IMR-90 (cell line): ENCODE measurements around the gene GARIN5A. TPM values are rescaled to one million over a fixed set of nuclear protein-coding genes. Genes with fewer than 3 reads are reported as not detected.
A peak's percentile ranks its signal among the peaks of the same experiment; 100 is the strongest.

Experiments
- ATAC-seq: fragments of 200-7000 bp; cut with Tn5 transposase; 2 replicates; pipeline ENCODE4 v1.9.1; 2020; ENCODE audit warnings: low read depth, mild to moderate bottlenecking, moderate library complexity
- BruUV-seq: library from RNA; stranded (reverse); fragments of 400-500 nt; replicated peaks from 2 replicates; lab custom pipeline; 2021; lab: Mats Ljungman, UMichigan
- CTCF ChIA-PET: fragments of 300-600 bp; formaldehyde crosslinking; extraction: SDS; loops from one replicate; lab custom pipeline; 2021; ENCODE audit warnings: antibody characterized with exemption; lab: Yijun Ruan, JAX
- POLR2A ChIA-PET: fragments of 300-600 bp; sonication (Branson Sonifier 250); formaldehyde crosslinking; loops from one replicate; lab custom pipeline; 2022; ENCODE audit warnings: antibody characterized with exemption; ENCODE audit not compliant: unreplicated experiment; lab: Charles Lee
- DNase-seq: peaks from one replicate; pipeline ENCODE4 v3.0.0; 2013
- H2AFZ ChIP-seq: replicated peaks from 2 replicates; pipeline ENCODE3; 2013; ENCODE audit warnings: low read length, mild to moderate bottlenecking; ENCODE audit not compliant: poor library complexity
- H2AK5ac ChIP-seq: 2 replicates; pipeline ENCODE4 v1.6.1; 2013; ENCODE audit warnings: low read depth, low read length, inconsistent platforms
- H2AK9ac ChIP-seq: replicated peaks from 2 replicates; pipeline ENCODE3; 2013; ENCODE audit warnings: mild to moderate bottlenecking, low read depth, low read length, moderate library complexity; ENCODE audit not compliant: poor library complexity
- H2BK120ac ChIP-seq: 2 replicates; pipeline ENCODE4 v1.6.1; 2013; ENCODE audit warnings: low read depth, low read length, inconsistent platforms
- H2BK15ac ChIP-seq: 3 replicates; pipeline ENCODE4 v1.6.1; 2013; ENCODE audit warnings: low read depth, low read length, inconsistent platforms
- H2BK20ac ChIP-seq: 2 replicates; pipeline ENCODE4 v1.6.1; 2013; ENCODE audit warnings: low read depth, mild to moderate bottlenecking, inconsistent platforms, low read length, moderate library complexity
- H2BK5ac ChIP-seq: 2 replicates; pipeline ENCODE4 v1.6.1; 2013; ENCODE audit warnings: mild to moderate bottlenecking, low read depth, low read length, inconsistent platforms; ENCODE audit not compliant: poor library complexity, severe bottlenecking
- H3K14ac ChIP-seq: replicated peaks from 2 replicates; pipeline ENCODE4 v1.6.1; 2013; ENCODE audit warnings: low read depth, low read length, inconsistent platforms
- H3K18ac ChIP-seq: 2 replicates; pipeline ENCODE4 v1.6.1; 2013; ENCODE audit warnings: low read depth, low read length, control low read depth
- H3K23ac ChIP-seq: 2 replicates; pipeline ENCODE4 v1.6.1; 2013; ENCODE audit warnings: low read depth, low read length, inconsistent platforms
- H3K27ac ChIP-seq: 2 replicates; pipeline ENCODE4 v1.5.1; 2013; ENCODE audit warnings: mild to moderate bottlenecking, control low read depth, low read length; ENCODE audit not compliant: insufficient read depth
- H3K27me3 ChIP-seq: 2 replicates; pipeline ENCODE4 v1.6.1; 2013; ENCODE audit warnings: low read length; ENCODE audit not compliant: control insufficient read depth, insufficient read depth
- H3K36me3 ChIP-seq: 2 replicates; pipeline ENCODE4 v1.6.1; 2013; ENCODE audit warnings: low read length, mixed read lengths; ENCODE audit not compliant: control insufficient read depth, insufficient read depth
- H3K4ac ChIP-seq: 2 replicates; pipeline ENCODE4 v1.6.1; 2013; ENCODE audit warnings: low read depth, low read length, inconsistent platforms
- H3K4me1 ChIP-seq: 2 replicates; pipeline ENCODE4 v1.6.1; 2013; ENCODE audit warnings: low read length, mixed read lengths; ENCODE audit not compliant: control insufficient read depth, insufficient read depth
- H3K4me2 ChIP-seq: 2 replicates; pipeline ENCODE4 v1.6.1; 2013; ENCODE audit warnings: low read depth, mild to moderate bottlenecking, control low read depth, low read length, moderate library complexity
- H3K4me3 ChIP-seq: 2 replicates; pipeline ENCODE4 v1.5.1; 2013; ENCODE audit warnings: low read depth, mild to moderate bottlenecking, control low read depth, low read length, moderate library complexity; ENCODE audit not compliant: insufficient read depth
- H3K56ac ChIP-seq: 2 replicates; pipeline ENCODE4 v1.6.1; 2013; ENCODE audit warnings: low read length, inconsistent platforms; ENCODE audit not compliant: insufficient read depth; ENCODE audit errors: extremely low read depth
- H3K79me1 ChIP-seq, 2 experiments: 2 replicates each; pipeline ENCODE4 v1.6.1; 2013; ENCODE audit warnings: low read length in 2 of 2, inconsistent platforms in 1 of 2, low read depth in 1 of 2
- H3K9ac ChIP-seq: 2 replicates; pipeline ENCODE4 v1.6.1; 2013; ENCODE audit warnings: low read depth, low read length, control low read depth
- H3K9me1 ChIP-seq: 2 replicates; pipeline ENCODE4 v1.6.1; 2013; ENCODE audit warnings: low read length, inconsistent platforms; ENCODE audit not compliant: insufficient read depth
- H3K9me3 ChIP-seq: 2 replicates; pipeline ENCODE4 v1.6.1; 2013; ENCODE audit warnings: low read length; ENCODE audit not compliant: control insufficient read depth, insufficient read depth
- H4K20me1 ChIP-seq: 2 replicates; pipeline ENCODE4 v1.6.1; 2013; ENCODE audit warnings: low read length, inconsistent platforms; ENCODE audit not compliant: insufficient read depth
- H4K5ac ChIP-seq: 2 replicates; pipeline ENCODE4 v1.6.1; 2013; ENCODE audit warnings: mild to moderate bottlenecking, low read depth, low read length, control low read depth
- H4K8ac ChIP-seq, 2 experiments: 2 replicates each; pipeline ENCODE4 v1.6.1; 2013; ENCODE audit warnings: low read depth in 2 of 2, low read length in 2 of 2, control low read depth in 1 of 2, inconsistent platforms in 1 of 2
- H4K91ac ChIP-seq: 2 replicates; pipeline ENCODE4 v1.6.1; 2013; ENCODE audit warnings: low read depth, low read length, inconsistent platforms; ENCODE audit not compliant: insufficient read depth
- BHLHE40 ChIP-seq: fragments of 150-350 bp; IDR thresholded peaks from 2 replicates; pipeline ENCODE4 v1.6.1; 2016; ENCODE audit warnings: mild to moderate bottlenecking, low read depth, low read length
- CEBPB ChIP-seq: IDR thresholded peaks from 2 replicates; pipeline ENCODE4 v1.6.1; 2012; ENCODE audit warnings: low read depth, low read length, improper control_type of control experiment
- ELK1 ChIP-seq: fragments of 150-350 bp; IDR thresholded peaks from 2 replicates; pipeline ENCODE4 v1.6.1; 2016; ENCODE audit warnings: low read depth, mild to moderate bottlenecking, low read length, moderate library complexity, borderline replicate concordance
- FOS ChIP-seq: fragments of 150-350 bp; IDR thresholded peaks from 2 replicates; pipeline ENCODE4 v1.6.1; 2016; ENCODE audit warnings: low read depth, low read length
- NFE2L2 ChIP-seq: fragments of 150-350 bp; IDR thresholded peaks from 2 replicates; pipeline ENCODE4 v1.6.1; 2016; ENCODE audit warnings: low read depth, mild to moderate bottlenecking, low read length
- POLR2A ChIP-seq: IDR thresholded peaks from 2 replicates; pipeline ENCODE4 v1.6.1; 2012; ENCODE audit warnings: mild to moderate bottlenecking, low read depth, low read length
- RAD21 ChIP-seq: IDR thresholded peaks from 2 replicates; pipeline ENCODE4 v1.6.1; 2012; ENCODE audit warnings: low read length, improper control_type of control experiment
- RCOR1 ChIP-seq: IDR thresholded peaks from 2 replicates; pipeline ENCODE4 v1.6.1; 2012; ENCODE audit warnings: mild to moderate bottlenecking, low read length, improper control_type of control experiment; ENCODE audit not compliant: insufficient replicate concordance
- USF2 ChIP-seq: fragments of 150-350 bp; IDR thresholded peaks from 2 replicates; pipeline ENCODE4 v1.6.1; 2017; ENCODE audit warnings: mild to moderate bottlenecking, antibody characterized with exemption, low read length, low read depth
- WGBS, 2 experiments: methylation state at CpG; one replicate each; pipeline versions ENCODE4 v1.1.5 to v1.1.7; 2013; ENCODE audit warnings: missing lambda C conversion rate in 2 of 2; ENCODE audit not compliant: insufficient read length in 1 of 2; ENCODE audit errors: extremely low coverage in 2 of 2; 5-methylcytosine and 5-hydroxymethylcytosine counted together
- dilution Hi-C: fragments of 300-500 bp; cut with HindIII; formaldehyde crosslinking; loops from one replicate; pipeline ENCODE4 v1.14.3; 2018; ENCODE audit warnings: low sequenced_read_pairs; ENCODE audit not compliant: unreplicated experiment
- in situ Hi-C: fragments of 300-500 bp; cut with MboI; formaldehyde crosslinking; loops from 3 replicates; pipeline ENCODE4 v1.14.3; 2019; ENCODE audit warnings: low sequenced_read_pairs, inconsistent platforms, mixed read lengths
- intact Hi-C: fragments of 100-400 bp; cut with micrococcal nuclease; formaldehyde crosslinking; loops from 2 replicates; pipeline ENCODE4 v1.10.0; 2022
- polyA plus RNA-seq, 3 experiments: library from polyadenylated mRNA; depleted of rRNA; stranded (reverse); fragments of >200 nt; gene quantifications; 2 replicates each; pipeline ENCODE4 v1.2.3, GENCODE V29; 2012; ENCODE audit warnings: low replicate concordance in 1 of 3
- total RNA-seq: library from RNA; depleted of rRNA; stranded (reverse); fragments of >200 nt; gene quantifications from 2 replicates; pipeline ENCODE4 v1.2.3, GENCODE V29; 2012

Gene GARIN5A
- total and polyA plus RNA-seq, 2 of the 4 experiments (the other 2 are of a cell fraction): 0.53 TPM; not detected in 1

DNA sequence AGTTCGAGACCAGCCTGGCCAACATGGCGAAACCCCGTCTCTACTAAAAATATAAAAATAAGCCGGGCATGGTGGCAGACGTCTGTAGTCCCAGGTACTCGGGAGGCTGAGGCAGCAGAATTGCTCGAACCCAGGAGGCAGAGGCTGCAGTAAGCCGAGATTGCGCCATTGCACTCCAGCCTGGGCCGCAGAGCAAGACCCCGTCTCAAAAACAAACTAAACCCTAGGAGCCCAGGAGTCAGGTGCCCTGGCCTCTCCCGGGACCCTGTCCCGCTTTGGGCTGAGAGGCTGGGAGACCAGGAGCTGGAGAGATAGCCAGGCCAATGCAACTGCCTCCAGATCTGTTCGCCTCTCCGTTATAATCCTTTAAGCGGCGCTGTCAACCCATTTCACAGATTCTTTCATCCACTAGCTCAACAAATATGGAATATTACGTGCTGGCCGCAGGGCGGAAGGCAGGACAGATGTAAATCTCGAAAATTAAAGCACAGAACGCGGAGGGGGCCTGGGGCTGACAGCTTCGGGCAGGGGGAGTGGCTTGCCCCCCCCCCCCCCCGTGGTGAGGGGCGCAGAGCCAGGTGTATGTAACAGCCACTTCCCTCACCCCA lies 49.2 kb downstream of the GARIN5A start:
- H3K27me3 ChIP-seq: peaks cover 20% of the 10 kb centered on the region
- ATAC-seq (no peak), DNase-seq (no peak)
- dilution Hi-C loops: no loop called here
- H2BK120ac ChIP-seq: no peak overlapping the region
- H4K20me1 ChIP-seq: no peaks in the 10 kb centered on the region
- intact Hi-C loops: no loop called here
- H2AFZ ChIP-seq: peak overlapping the region; percentile 91
- no peaks in the 10 kb centered on the region for H3K79me1 ChIP-seq
- 0 out of 2 replicates have a peak, but pooled peaks cover 3% of the 10 kb centered on the region for H3K4me1 ChIP-seq
- H4K91ac ChIP-seq: no peak overlapping the region
- no peak overlapping the region for H3K56ac ChIP-seq
- no peak overlapping the region for H4K5ac ChIP-seq
- no peaks in the 10 kb centered on the region for H3K36me3 ChIP-seq
- H3K27ac ChIP-seq: no peak overlapping the region
- no peak overlapping the region for H2AK5ac ChIP-seq
- no peak for TF ChIP-seq RAD21
- TF ChIP-seq POLR2A: no peak
- no peak for TF ChIP-seq BHLHE40
- no peak for TF ChIP-seq ELK1
- no peak for TF ChIP-seq CEBPB
- no peak for TF ChIP-seq NFE2L2
- TF ChIP-seq RCOR1: no peak
- no peak for TF ChIP-seq USF2
- no peak for TF ChIP-seq FOS
- ChIA-PET POLR2A (interaction anchor here (0.5 kb wide), 1 partner anchor 15 kb away, joined by 4 read pairs; no protein-coding TSS in a partner anchor), CTCF (no interaction called here)
- no peak overlapping the region for H3K4me3 ChIP-seq
- in situ Hi-C loops: no loop called here
- no peak overlapping the region for H3K14ac ChIP-seq
- 100% methylated on average over 3 of the region's 26 CpGs; no CpG with 5 or more reads in 1 of the 2 experiments for WGBS, 2 experiments
- no peak overlapping the region for H2AK9ac ChIP-seq
- H4K8ac ChIP-seq: no peak overlapping the region
- no peak overlapping the region for H3K4ac ChIP-seq
- H3K18ac ChIP-seq: no peak overlapping the region
- no peak overlapping the region for H2BK15ac ChIP-seq
- H3K9me1 ChIP-seq: no peaks in the 10 kb centered on the region
- peak overlapping the region; percentile 58 for H3K4me2 ChIP-seq
- H3K9me3 ChIP-seq: no peaks in the 10 kb centered on the region
- no peak overlapping the region for H2BK20ac ChIP-seq
- H3K9ac ChIP-seq: no peak overlapping the region
- no TSS peak for BruUV-seq
- no peak overlapping the region for H2BK5ac ChIP-seq
- no peak overlapping the region for H3K23ac ChIP-seq
